WTC11 (cell line): Measurements from ENCODE around the gene SUPT3H. TPM values are rescaled to one million over a fixed set of nuclear protein-coding genes. Genes with fewer than 3 reads are reported as not detected.

Experiments
- ATAC-seq: fragments of 200-7000 bp; cut with Tn5 transposase; 2 replicates; pipeline ENCODE4 v1.10.0; 2021; ENCODE audit warnings: mild to moderate bottlenecking, moderate library complexity
- CTCF ChIA-PET: fragments of 300-600 bp; sonication (Branson Sonifier 250); formaldehyde crosslinking; loops from one replicate; lab custom pipeline; 2021; ENCODE audit warnings: antibody characterized with exemption; lab: Charles Lee
- POLR2A ChIA-PET: fragments of 350-600 bp; sonication (Branson Sonifier 250); formaldehyde crosslinking; loops from one replicate; lab custom pipeline; 2021; ENCODE audit warnings: antibody characterized with exemption; lab: Charles Lee
- DNase-seq: peaks from one replicate; pipeline ENCODE4 v3.0.0; 2021; ENCODE audit warnings: low spot score
- H3K27ac Mint-ChIP-seq: 2 replicates; pipeline ENCODE4 v1.8.0; 2021; ENCODE audit warnings: mixed read lengths
- H3K27me3 Mint-ChIP-seq: 2 replicates; pipeline ENCODE4 v1.8.0; 2021; ENCODE audit warnings: low read depth, mild to moderate bottlenecking, moderate library complexity, mixed read lengths
- H3K36me3 Mint-ChIP-seq: 2 replicates; pipeline ENCODE4 v1.8.0; 2021; ENCODE audit warnings: mixed read lengths
- H3K4me1 Mint-ChIP-seq: 2 replicates; pipeline ENCODE4 v1.8.0; 2022; ENCODE audit warnings: mixed read lengths
- H3K4me3 Mint-ChIP-seq: 2 replicates; pipeline ENCODE4 v1.8.0; 2021; ENCODE audit warnings: mild to moderate bottlenecking, moderate library complexity, mixed read lengths
- H3K9me3 Mint-ChIP-seq: 2 replicates; pipeline ENCODE4 v1.8.0; 2021; ENCODE audit warnings: mixed read lengths
- ATF1 ChIP-seq: sonication (generic); formaldehyde crosslinking; IDR thresholded peaks from 2 replicates; pipeline ENCODE4 v1.8.1; 2023; ENCODE audit warnings: mild to moderate bottlenecking, moderate library complexity, missing genetic modification reagents
- CBFB ChIP-seq: sonication (generic); formaldehyde crosslinking; IDR thresholded peaks from 2 replicates; pipeline ENCODE4 v1.8.1; 2022; ENCODE audit warnings: mild to moderate bottlenecking, low read depth, missing genetic modification reagents
- FOXK1 ChIP-seq: sonication (generic); formaldehyde crosslinking; IDR thresholded peaks from 2 replicates; pipeline ENCODE4 v1.8.0; 2022; ENCODE audit warnings: mild to moderate bottlenecking, moderate library complexity, missing genetic modification reagents
- JUN ChIP-seq: sonication (generic); formaldehyde crosslinking; IDR thresholded peaks from 2 replicates; pipeline ENCODE4 v1.8.0; 2023; ENCODE audit warnings: mild to moderate bottlenecking, missing genetic modification reagents
- KAT7 ChIP-seq: sonication (generic); formaldehyde crosslinking; IDR thresholded peaks from 2 replicates; pipeline ENCODE4 v1.8.1; 2023; ENCODE audit warnings: missing genetic modification reagents, mild to moderate bottlenecking, borderline replicate concordance
- NFYB ChIP-seq: sonication (generic); formaldehyde crosslinking; conservative IDR thresholded peaks from 2 replicates; pipeline ENCODE4 v1.8.0; 2022; ENCODE audit warnings: low read depth, missing genetic modification reagents
- SMAD4 ChIP-seq: sonication (generic); formaldehyde crosslinking; IDR thresholded peaks from 2 replicates; pipeline ENCODE4 v1.8.0; 2022; ENCODE audit warnings: mild to moderate bottlenecking, missing genetic modification reagents
- SOX15 ChIP-seq: fragments of 250-450 bp; sonication (Bioruptor Pico); IDR thresholded peaks from 2 replicates; pipeline ENCODE4 v1.9.0; 2021; ENCODE audit warnings: mild to moderate bottlenecking
- ZBTB21 ChIP-seq: sonication (generic); formaldehyde crosslinking; IDR thresholded peaks from 2 replicates; pipeline ENCODE4 v1.8.1; 2023; ENCODE audit warnings: mild to moderate bottlenecking, missing genetic modification reagents, borderline replicate concordance
- ZNF232 ChIP-seq: sonication (generic); formaldehyde crosslinking; IDR thresholded peaks from 2 replicates; pipeline ENCODE4 v1.8.0; 2022; ENCODE audit warnings: mild to moderate bottlenecking, missing genetic modification reagents
- ZNF263 ChIP-seq: sonication (generic); formaldehyde crosslinking; IDR thresholded peaks from 2 replicates; pipeline ENCODE4 v1.8.1; 2022; ENCODE audit warnings: low read depth, mild to moderate bottlenecking, moderate library complexity, missing genetic modification reagents
- total RNA-seq: library from RNA; stranded (reverse); gene quantifications from 3 replicates; pipeline ENCODE4 v1.2.3, GENCODE V29; 2021
- TF ChIP-seq, protein P1 (sequence below): sonication (generic); formaldehyde crosslinking; IDR thresholded peaks from 2 replicates; pipeline ENCODE4 v1.8.0; 2022; ENCODE audit warnings: mild to moderate bottlenecking, missing genetic modification reagents
- TF ChIP-seq, protein P2 (sequence below): fragments of 250-450 bp; sonication (Bioruptor Pico); IDR thresholded peaks from 2 replicates; pipeline ENCODE4 v1.8.0; 2021; ENCODE audit warnings: mild to moderate bottlenecking
- TF ChIP-seq, protein P3 (sequence below): sonication (generic); formaldehyde crosslinking; IDR thresholded peaks from 2 replicates; pipeline ENCODE4 v1.8.1; 2023; ENCODE audit warnings: mild to moderate bottlenecking, missing genetic modification reagents, moderate library complexity
- TF ChIP-seq, protein P4 (sequence below): sonication (generic); formaldehyde crosslinking; IDR thresholded peaks from 2 replicates; pipeline ENCODE4 v1.8.1; 2023; ENCODE audit warnings: mild to moderate bottlenecking, missing genetic modification reagents, moderate library complexity
- TF ChIP-seq, protein P5 (sequence below): fragments of 250-450 bp; sonication (Bioruptor Pico); IDR thresholded peaks from 2 replicates; pipeline ENCODE4 v1.9.0; 2021; ENCODE audit warnings: mild to moderate bottlenecking
- TF ChIP-seq, protein P6 (sequence below): sonication (generic); formaldehyde crosslinking; IDR thresholded peaks from 2 replicates; pipeline ENCODE4 v1.8.0; 2022; ENCODE audit warnings: mild to moderate bottlenecking, missing genetic modification reagents

The SUPT3H gene
- total RNA-seq, 1 experiment from 2014 or later, result 15.3 TPM

DNA sequence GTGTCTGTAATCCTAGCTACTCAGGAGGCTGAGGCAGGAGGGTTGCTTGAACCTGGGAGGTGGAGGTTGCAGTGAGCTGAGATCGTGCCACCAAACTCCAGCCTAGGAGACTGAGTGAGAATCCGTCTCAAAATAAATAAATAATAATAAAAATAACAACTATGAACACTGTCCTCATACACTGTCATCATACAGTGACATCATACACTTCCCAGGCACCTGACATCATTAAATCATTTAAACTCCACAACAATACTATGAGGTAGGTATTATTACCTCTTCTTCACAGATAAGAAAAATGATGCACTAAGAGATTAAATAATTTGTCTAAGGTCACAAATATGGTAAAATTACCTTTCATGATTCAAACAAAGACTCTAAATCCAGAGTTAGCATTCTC, 250.5 kb downstream of the SUPT3H start:
- no peaks in the 10 kb centered on the region for H3K9me3 Mint-ChIP-seq
- TF ChIP-seq, protein P1, sequence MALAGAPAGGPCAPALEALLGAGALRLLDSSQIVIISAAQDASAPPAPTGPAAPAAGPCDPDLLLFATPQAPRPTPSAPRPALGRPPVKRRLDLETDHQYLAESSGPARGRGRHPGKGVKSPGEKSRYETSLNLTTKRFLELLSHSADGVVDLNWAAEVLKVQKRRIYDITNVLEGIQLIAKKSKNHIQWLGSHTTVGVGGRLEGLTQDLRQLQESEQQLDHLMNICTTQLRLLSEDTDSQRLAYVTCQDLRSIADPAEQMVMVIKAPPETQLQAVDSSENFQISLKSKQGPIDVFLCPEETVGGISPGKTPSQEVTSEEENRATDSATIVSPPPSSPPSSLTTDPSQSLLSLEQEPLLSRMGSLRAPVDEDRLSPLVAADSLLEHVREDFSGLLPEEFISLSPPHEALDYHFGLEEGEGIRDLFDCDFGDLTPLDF (CRISPR knock-in tag), result no peak
- TF ChIP-seq, protein P2, sequence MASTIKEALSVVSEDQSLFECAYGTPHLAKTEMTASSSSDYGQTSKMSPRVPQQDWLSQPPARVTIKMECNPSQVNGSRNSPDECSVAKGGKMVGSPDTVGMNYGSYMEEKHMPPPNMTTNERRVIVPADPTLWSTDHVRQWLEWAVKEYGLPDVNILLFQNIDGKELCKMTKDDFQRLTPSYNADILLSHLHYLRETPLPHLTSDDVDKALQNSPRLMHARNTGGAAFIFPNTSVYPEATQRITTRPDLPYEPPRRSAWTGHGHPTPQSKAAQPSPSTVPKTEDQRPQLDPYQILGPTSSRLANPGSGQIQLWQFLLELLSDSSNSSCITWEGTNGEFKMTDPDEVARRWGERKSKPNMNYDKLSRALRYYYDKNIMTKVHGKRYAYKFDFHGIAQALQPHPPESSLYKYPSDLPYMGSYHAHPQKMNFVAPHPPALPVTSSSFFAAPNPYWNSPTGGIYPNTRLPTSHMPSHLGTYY (CRISPR knock-in tag), result no peak
- TF ChIP-seq, protein P3, sequence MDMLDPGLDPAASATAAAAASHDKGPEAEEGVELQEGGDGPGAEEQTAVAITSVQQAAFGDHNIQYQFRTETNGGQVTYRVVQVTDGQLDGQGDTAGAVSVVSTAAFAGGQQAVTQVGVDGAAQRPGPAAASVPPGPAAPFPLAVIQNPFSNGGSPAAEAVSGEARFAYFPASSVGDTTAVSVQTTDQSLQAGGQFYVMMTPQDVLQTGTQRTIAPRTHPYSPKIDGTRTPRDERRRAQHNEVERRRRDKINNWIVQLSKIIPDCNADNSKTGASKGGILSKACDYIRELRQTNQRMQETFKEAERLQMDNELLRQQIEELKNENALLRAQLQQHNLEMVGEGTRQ (CRISPR knock-in tag), result no peak
- TF ChIP-seq ATF1 (CRISPR knock-in tag) (no peak), SMAD4 (CRISPR knock-in tag) (no peak), NFYB (CRISPR knock-in tag) (no peak), ZNF232 (CRISPR knock-in tag) (no peak), FOXK1 (CRISPR knock-in tag) (no peak), ZNF263 (CRISPR knock-in tag) (no peak)
- H3K4me3 Mint-ChIP-seq, result no peak overlapping the region
- no peaks in the 10 kb centered on the region for H3K27me3 Mint-ChIP-seq
- ATAC-seq (no peak), DNase-seq (no peak)
- H3K36me3 Mint-ChIP-seq, result no peaks in the 10 kb centered on the region
- CTCF ChIA-PET, result interaction anchor here (1.2 kb wide), 1 partner anchor 652 kb away, joined by 4 read pairs; no protein-coding TSS in a partner anchor
- H3K4me1 Mint-ChIP-seq, result peaks cover 4% of the 10 kb centered on the region
- POLR2A ChIA-PET, result no interaction called here
- H3K27ac Mint-ChIP-seq, result no peak overlapping the region

DNA sequence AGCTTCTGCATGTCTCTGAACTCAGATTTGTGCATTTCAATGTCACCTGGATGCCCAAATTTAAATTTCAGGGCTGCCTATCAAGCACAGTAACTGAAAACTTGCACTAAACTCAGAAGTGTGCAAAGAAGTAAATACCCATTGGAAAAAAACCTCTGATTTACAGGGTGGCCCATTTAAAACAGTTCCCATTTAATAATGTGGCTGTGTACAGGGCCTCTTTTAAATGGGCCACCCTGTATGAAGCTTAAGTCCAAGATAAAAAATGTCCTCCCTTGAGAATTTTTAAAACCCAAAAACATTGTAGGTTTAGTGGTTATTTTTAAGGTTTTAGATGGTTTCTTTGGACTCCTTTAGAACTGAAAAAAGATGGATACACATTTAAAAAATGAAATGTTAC, 251.7 kb downstream of the SUPT3H start:
- Mint-ChIP-seq H3K4me1 (peaks cover 4% of the 10 kb centered on the region), H3K27me3 (no peaks in the 10 kb centered on the region), H3K27ac (no peak overlapping the region), H3K4me3 (no peak overlapping the region), H3K9me3 (no peaks in the 10 kb centered on the region), H3K36me3 (no peaks in the 10 kb centered on the region)
- TF ChIP-seq, protein P4, sequence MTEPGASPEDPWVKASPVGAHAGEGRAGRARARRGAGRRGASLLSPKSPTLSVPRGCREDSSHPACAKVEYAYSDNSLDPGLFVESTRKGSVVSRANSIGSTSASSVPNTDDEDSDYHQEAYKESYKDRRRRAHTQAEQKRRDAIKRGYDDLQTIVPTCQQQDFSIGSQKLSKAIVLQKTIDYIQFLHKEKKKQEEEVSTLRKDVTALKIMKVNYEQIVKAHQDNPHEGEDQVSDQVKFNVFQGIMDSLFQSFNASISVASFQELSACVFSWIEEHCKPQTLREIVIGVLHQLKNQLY, result no peak
- no peak for TF ChIP-seq KAT7
- TF ChIP-seq JUN (CRISPR knock-in tag), result no peak
- TF ChIP-seq, protein P2 (CRISPR knock-in tag), result no peak
- no peak for TF ChIP-seq ZBTB21 (CRISPR knock-in tag)
- TF ChIP-seq, protein P5, sequence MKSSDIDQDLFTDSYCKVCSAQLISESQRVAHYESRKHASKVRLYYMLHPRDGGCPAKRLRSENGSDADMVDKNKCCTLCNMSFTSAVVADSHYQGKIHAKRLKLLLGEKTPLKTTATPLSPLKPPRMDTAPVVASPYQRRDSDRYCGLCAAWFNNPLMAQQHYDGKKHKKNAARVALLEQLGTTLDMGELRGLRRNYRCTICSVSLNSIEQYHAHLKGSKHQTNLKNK (CRISPR knock-in tag), result no peak
- TF ChIP-seq CBFB (CRISPR knock-in tag), result no peak
- TF ChIP-seq, protein P6, sequence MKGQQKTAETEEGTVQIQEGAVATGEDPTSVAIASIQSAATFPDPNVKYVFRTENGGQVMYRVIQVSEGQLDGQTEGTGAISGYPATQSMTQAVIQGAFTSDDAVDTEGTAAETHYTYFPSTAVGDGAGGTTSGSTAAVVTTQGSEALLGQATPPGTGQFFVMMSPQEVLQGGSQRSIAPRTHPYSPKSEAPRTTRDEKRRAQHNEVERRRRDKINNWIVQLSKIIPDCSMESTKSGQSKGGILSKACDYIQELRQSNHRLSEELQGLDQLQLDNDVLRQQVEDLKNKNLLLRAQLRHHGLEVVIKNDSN (CRISPR knock-in tag), result no peak
- TF ChIP-seq SOX15 (CRISPR knock-in tag), result no peak
- ATAC-seq (no peak), DNase-seq (no peak)
- CTCF ChIA-PET, result no interaction called here
- POLR2A ChIA-PET, result no interaction called here
